SK-N-SH (cell line): ENCODE results near the gene SLAMF6.

Experiments
- CTCF ChIP-seq: fragments of 200-600 bp; sonication (generic); IDR thresholded peaks from 2 replicates; pipeline ENCODE4 v1.6.1; 2017; ENCODE audit warnings: antibody characterized with exemption, mild to moderate bottlenecking, moderate library complexity
- FOSL2 ChIP-seq: IDR thresholded peaks from 2 replicates; pipeline ENCODE4 v1.4.0; 2012; ENCODE audit warnings: low read depth, mild to moderate bottlenecking, moderate library complexity, borderline replicate concordance
- FOXM1 ChIP-seq: IDR thresholded peaks from 2 replicates; pipeline ENCODE4 v1.4.0; 2012; ENCODE audit warnings: low read depth, mild to moderate bottlenecking
- GABPA ChIP-seq: IDR thresholded peaks from 2 replicates; pipeline ENCODE4 v1.4.0; 2012; ENCODE audit warnings: low read depth, mild to moderate bottlenecking
- MAX ChIP-seq: IDR thresholded peaks from 2 replicates; pipeline ENCODE4 v1.4.0; 2012; ENCODE audit warnings: low read depth
- RXRA ChIP-seq: IDR thresholded peaks from 2 replicates; pipeline ENCODE4 v1.4.0; 2012; ENCODE audit warnings: low read depth, mild to moderate bottlenecking, borderline replicate concordance

- TF ChIP-seq MAX (no peak), CTCF (no peak), FOSL2 (no peak), RXRA (no peak), FOXM1 (no peak), GABPA (no peak)
These were observed 31.1 kb downstream of the SLAMF6 start for GRCh38 chr1:160491981-160492380.
